ENCODE measurements around the gene NPAS2.

Gene NPAS2

DNA sequence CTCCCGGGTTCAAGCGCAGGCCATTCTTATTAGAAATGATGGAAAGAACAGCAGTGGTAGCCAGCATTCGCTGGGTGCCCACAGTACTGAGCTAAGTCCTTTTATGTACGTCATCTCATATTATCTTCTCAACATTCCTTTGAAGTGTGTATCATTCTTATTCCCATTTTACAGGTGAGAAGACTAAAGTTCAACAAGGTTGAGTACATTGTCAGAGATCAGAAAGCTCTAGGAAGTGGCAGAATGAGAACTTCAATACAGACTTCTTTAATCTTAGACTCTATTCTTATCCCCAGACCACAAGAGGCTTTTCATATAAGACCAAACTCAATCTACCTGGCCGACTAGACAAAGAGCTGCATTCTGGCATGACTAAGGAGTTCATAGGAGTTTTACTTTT lies 86.7 kb downstream of the NPAS2 start:
- H3K9me3 ChIP-seq (ENCODE audit: insufficient read depth, low read depth, low read length): no peaks in the 10 kb centered on the region
- no peaks in the 10 kb centered on the region for H3K36me3 ChIP-seq (ENCODE audit: insufficient read depth, low read length)
- no peaks in the 10 kb centered on the region for H3K79me2 ChIP-seq (ENCODE audit: insufficient read depth, low read length)
- no peak overlapping the region for H2AFZ ChIP-seq (ENCODE audit: low read length)
- H3K4me3 ChIP-seq (ENCODE audit: low read length, poor library complexity, severe bottlenecking): no peak overlapping the region
- TF ChIP-seq, protein P1, sequence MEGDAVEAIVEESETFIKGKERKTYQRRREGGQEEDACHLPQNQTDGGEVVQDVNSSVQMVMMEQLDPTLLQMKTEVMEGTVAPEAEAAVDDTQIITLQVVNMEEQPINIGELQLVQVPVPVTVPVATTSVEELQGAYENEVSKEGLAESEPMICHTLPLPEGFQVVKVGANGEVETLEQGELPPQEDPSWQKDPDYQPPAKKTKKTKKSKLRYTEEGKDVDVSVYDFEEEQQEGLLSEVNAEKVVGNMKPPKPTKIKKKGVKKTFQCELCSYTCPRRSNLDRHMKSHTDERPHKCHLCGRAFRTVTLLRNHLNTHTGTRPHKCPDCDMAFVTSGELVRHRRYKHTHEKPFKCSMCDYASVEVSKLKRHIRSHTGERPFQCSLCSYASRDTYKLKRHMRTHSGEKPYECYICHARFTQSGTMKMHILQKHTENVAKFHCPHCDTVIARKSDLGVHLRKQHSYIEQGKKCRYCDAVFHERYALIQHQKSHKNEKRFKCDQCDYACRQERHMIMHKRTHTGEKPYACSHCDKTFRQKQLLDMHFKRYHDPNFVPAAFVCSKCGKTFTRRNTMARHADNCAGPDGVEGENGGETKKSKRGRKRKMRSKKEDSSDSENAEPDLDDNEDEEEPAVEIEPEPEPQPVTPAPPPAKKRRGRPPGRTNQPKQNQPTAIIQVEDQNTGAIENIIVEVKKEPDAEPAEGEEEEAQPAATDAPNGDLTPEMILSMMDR (conservative IDR thresholded peaks at IDR 0.05; ENCODE audit: low read length): no peak
- TF ChIP-seq EZH2phosphoT487 (IDR thresholded peaks at IDR 0.05; ENCODE audit: borderline replicate concordance): no peak
- no peaks in the 10 kb centered on the region for H3K9me2 ChIP-seq (replicated peaks; ENCODE audit: low read depth, low read length)
- H4K20me1 ChIP-seq (ENCODE audit: insufficient read depth, low read length, poor library complexity, severe bottlenecking): no peaks in the 10 kb centered on the region
- no peaks in the 10 kb centered on the region for H3F3A ChIP-seq (ENCODE audit: low read depth)
- H3K27me3 ChIP-seq (ENCODE audit: insufficient read depth, low read length, poor library complexity, severe bottlenecking): peaks cover 7% of the 10 kb centered on the region
- H3K9ac ChIP-seq (ENCODE audit: low read depth, low read length, poor library complexity, severe bottlenecking): no peak overlapping the region
- H3K4me2 ChIP-seq (ENCODE audit: low read depth, low read length, poor library complexity, severe bottlenecking): no peak overlapping the region
- H3K4me1 ChIP-seq (ENCODE audit: insufficient read depth, low read length, poor library complexity, severe bottlenecking): no peaks in the 10 kb centered on the region

DNA sequence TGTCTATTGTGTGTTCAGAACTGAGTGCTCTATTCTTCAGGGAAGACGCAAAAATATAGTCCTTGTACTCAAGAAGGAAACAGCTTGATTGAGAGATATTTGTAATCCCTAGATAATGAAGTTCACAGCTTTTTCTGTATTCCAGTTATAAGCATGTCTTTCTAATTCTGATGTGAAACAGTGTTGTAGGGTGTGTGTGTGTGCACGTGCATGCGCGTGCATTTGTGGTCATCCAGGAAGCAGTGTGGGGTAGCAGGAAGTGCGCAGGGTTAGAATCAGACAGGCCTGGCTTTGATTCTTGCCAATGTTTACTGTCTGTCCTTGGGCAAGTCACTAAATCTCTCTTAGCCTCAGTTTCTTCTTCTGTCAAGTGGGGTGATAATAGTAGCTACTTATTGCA lies 87.9 kb downstream of the NPAS2 start:
- Histone ChIP-seq H3K9me3 (ENCODE audit: insufficient read depth, low read depth, low read length) (no peaks in the 10 kb centered on the region), H3K79me2 (ENCODE audit: insufficient read depth, low read length) (no peaks in the 10 kb centered on the region), H3K4me1 (ENCODE audit: insufficient read depth, low read length, poor library complexity, severe bottlenecking) (no peaks in the 10 kb centered on the region), H3K27me3 (ENCODE audit: insufficient read depth, low read length, poor library complexity, severe bottlenecking) (peaks cover 7% of the 10 kb centered on the region), H4K20me1 (ENCODE audit: insufficient read depth, low read length, poor library complexity, severe bottlenecking) (no peaks in the 10 kb centered on the region), H3F3A (ENCODE audit: low read depth) (no peaks in the 10 kb centered on the region), H3K4me3 (ENCODE audit: low read length, poor library complexity, severe bottlenecking) (no peak overlapping the region), H3K9me2 (replicated peaks; ENCODE audit: low read depth, low read length) (no peaks in the 10 kb centered on the region), H3K36me3 (ENCODE audit: insufficient read depth, low read length) (no peaks in the 10 kb centered on the region), H3K4me2 (ENCODE audit: low read depth, low read length, poor library complexity, severe bottlenecking) (no peak overlapping the region), H2AFZ (ENCODE audit: low read length) (no peak overlapping the region), H3K9ac (ENCODE audit: low read depth, low read length, poor library complexity, severe bottlenecking) (no peak overlapping the region)
- TF ChIP-seq EZH2phosphoT487 (IDR thresholded peaks at IDR 0.05; ENCODE audit: borderline replicate concordance): no peak
- TF ChIP-seq, protein P1 (conservative IDR thresholded peaks at IDR 0.05; ENCODE audit: low read length): no peak

DNA sequence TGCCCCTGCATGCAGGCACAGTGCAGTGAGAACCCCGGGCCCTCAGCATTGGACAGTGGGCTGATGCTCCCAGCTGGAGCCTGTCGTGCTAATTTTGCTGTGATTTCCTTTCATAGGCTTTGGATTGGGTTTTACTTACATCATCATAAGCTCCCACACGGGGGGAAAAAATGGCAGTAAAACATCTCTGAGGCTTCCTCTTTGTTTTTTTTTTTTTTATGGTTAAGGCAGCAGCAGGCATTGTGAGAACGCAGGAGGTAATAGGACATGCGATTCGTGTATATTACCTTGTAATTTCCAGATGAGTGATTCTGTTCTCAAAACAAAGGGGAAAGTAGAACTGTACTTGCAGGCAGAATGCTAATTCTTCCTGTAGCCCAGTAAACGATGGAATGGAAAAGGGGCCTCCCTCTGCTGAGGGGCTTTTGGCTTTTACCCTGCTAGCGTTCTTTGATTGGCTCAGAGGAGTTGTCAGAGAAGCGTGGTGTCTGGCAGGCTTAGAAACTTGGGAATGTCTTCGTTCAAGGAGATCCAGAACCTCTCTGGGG lies 89.7 kb downstream of the NPAS2 start:
- Histone ChIP-seq H4K20me1 (ENCODE audit: insufficient read depth, low read length, poor library complexity, severe bottlenecking) (no peaks in the 10 kb centered on the region), H3K4me3 (ENCODE audit: low read length, poor library complexity, severe bottlenecking) (no peak overlapping the region), H3K9me3 (ENCODE audit: insufficient read depth, low read depth, low read length) (no peaks in the 10 kb centered on the region), H2AFZ (ENCODE audit: low read length) (no peak overlapping the region), H3K4me2 (ENCODE audit: low read depth, low read length, poor library complexity, severe bottlenecking) (no peak overlapping the region), H3K36me3 (ENCODE audit: insufficient read depth, low read length) (no peaks in the 10 kb centered on the region), H3K9ac (ENCODE audit: low read depth, low read length, poor library complexity, severe bottlenecking) (no peak overlapping the region), H3K4me1 (ENCODE audit: insufficient read depth, low read length, poor library complexity, severe bottlenecking) (no peaks in the 10 kb centered on the region), H3K79me2 (ENCODE audit: insufficient read depth, low read length) (no peaks in the 10 kb centered on the region), H3K9me2 (replicated peaks; ENCODE audit: low read depth, low read length) (no peaks in the 10 kb centered on the region), H3F3A (ENCODE audit: low read depth) (no peaks in the 10 kb centered on the region), H3K27me3 (ENCODE audit: insufficient read depth, low read length, poor library complexity, severe bottlenecking) (peaks cover 7% of the 10 kb centered on the region)
- TF ChIP-seq, protein P1 (conservative IDR thresholded peaks at IDR 0.05; ENCODE audit: low read length): no peak
- TF ChIP-seq EZH2phosphoT487 (IDR thresholded peaks at IDR 0.05; ENCODE audit: borderline replicate concordance): no peak

Measured in Loucy (cell line).